Naive thymus-derived CD4-positive, alpha-beta T cell (primary cell): ENCODE measurements around the gene PHACTR1. TPM values are rescaled to one million over a fixed set of nuclear protein-coding genes. Genes with fewer than 3 reads are reported as not detected.

Experiments
- ATAC-seq: fragments of 150-1000 bp; cut with Tn5 transposase; 2 replicates; pipeline ENCODE4 v1.10.0; 2021; ENCODE audit warnings: mild to moderate bottlenecking, moderate library complexity
- CTCF ChIA-PET: fragments of 350-600 bp; sonication (Branson Sonifier 250); formaldehyde crosslinking; loops from one replicate; lab custom pipeline; 2021; ENCODE audit warnings: antibody characterized with exemption; lab: Charles Lee
- POLR2A ChIA-PET: fragments of 350-600 bp; sonication (Branson Sonifier 250); formaldehyde crosslinking; loops from one replicate; lab custom pipeline; 2021; ENCODE audit warnings: antibody characterized with exemption, inconsistent platforms; lab: Charles Lee
- DNase-seq, 9 donors: peaks; one replicate each; pipeline versions ENCODE4 v3.0.0 to v3.0.0-alpha.2; 2020 to 2022; ENCODE audit warnings: mixed read lengths in 1 of 9
- H3K27ac ChIP-seq: one replicate; pipeline ENCODE4 v1.7.0; 2013; ENCODE audit warnings: mild to moderate bottlenecking, low read depth, low read length, moderate library complexity
- H3K27me3 ChIP-seq, 2 donors: one replicate each; pipeline ENCODE4 v1.7.0; 2013; ENCODE audit warnings: low read length in 2 of 2, mild to moderate bottlenecking in 2 of 2, moderate library complexity in 2 of 2; ENCODE audit not compliant: control insufficient read depth in 2 of 2, insufficient read depth in 2 of 2
- H3K36me3 ChIP-seq, 3 experiments: 1 replicate in 2 of 3; 2 replicates in 1 of 3; pipeline ENCODE4 v1.7.0; 2013; ENCODE audit warnings: low read length in 3 of 3, mild to moderate bottlenecking in 3 of 3, moderate library complexity in 1 of 3; ENCODE audit not compliant: insufficient read depth in 3 of 3, control insufficient read depth in 2 of 3
- H3K4me1 ChIP-seq, 2 donors: one replicate each; pipeline ENCODE4 v1.7.0; 2013; ENCODE audit warnings: low read length in 2 of 2, mild to moderate bottlenecking in 2 of 2, moderate library complexity in 1 of 2; ENCODE audit not compliant: control insufficient read depth in 2 of 2, insufficient read depth in 2 of 2
- H3K4me3 ChIP-seq: 2 replicates; pipeline ENCODE4 v1.7.0; 2013; ENCODE audit warnings: mild to moderate bottlenecking, low read length
- H3K9me3 ChIP-seq, 3 experiments: 1 replicate in 2 of 3; 2 replicates in 1 of 3; pipeline ENCODE4 v1.7.0; 2013; ENCODE audit warnings: low read length in 3 of 3; ENCODE audit not compliant: control insufficient read depth in 2 of 3
- H3K27ac Mint-ChIP-seq, 9 donors: one replicate each; pipeline ENCODE4 v1.8.0; 2020 to 2022; ENCODE audit warnings: mixed read lengths in 9 of 9, mild to moderate bottlenecking in 8 of 9, moderate library complexity in 5 of 9, inconsistent platforms in 2 of 9
- H3K27me3 Mint-ChIP-seq, 5 donors: one replicate each; pipeline ENCODE4 v1.8.0; 2021 to 2022; ENCODE audit warnings: mixed read lengths in 5 of 5, mild to moderate bottlenecking in 1 of 5
- H3K36me3 Mint-ChIP-seq, 5 donors: one replicate each; pipeline ENCODE4 v1.8.0; 2020 to 2022; ENCODE audit warnings: mixed read lengths in 5 of 5, mild to moderate bottlenecking in 3 of 5, inconsistent platforms in 1 of 5
- H3K4me1 Mint-ChIP-seq, 7 donors: one replicate each; pipeline ENCODE4 v1.8.0; 2020 to 2022; ENCODE audit warnings: mixed read lengths in 7 of 7, mild to moderate bottlenecking in 3 of 7, inconsistent platforms in 1 of 7
- H3K4me3 Mint-ChIP-seq, 10 donors: one replicate each; pipeline ENCODE4 v1.8.0; 2020 to 2022; ENCODE audit warnings: mild to moderate bottlenecking in 10 of 10, mixed read lengths in 10 of 10, moderate library complexity in 6 of 10, inconsistent platforms in 2 of 10
- H3K9me3 Mint-ChIP-seq, 11 donors: one replicate each; pipeline ENCODE4 v1.8.0; 2020 to 2022; ENCODE audit warnings: mixed read lengths in 11 of 11, mild to moderate bottlenecking in 4 of 11, inconsistent platforms in 1 of 11, moderate library complexity in 1 of 11
- intact Hi-C, 2 donors: fragments of 100-400 bp; cut with micrococcal nuclease; formaldehyde crosslinking; loops; one replicate each; pipeline ENCODE4 v1.15.1; 2023
- polyA plus RNA-seq, 2 donors: library from polyadenylated mRNA; unstranded; fragments of 300-500 nt; fragmentation: Illumina TruSeq; gene quantifications; one replicate each; pipeline ENCODE4 v1.2.3, GENCODE V29; 2021
- total RNA-seq, 6 experiments: library from RNA in 5 of 6; stranded (reverse) in 5 of 6; gene quantifications; 1 replicate in 5 of 6; 2 replicates in 1 of 6; pipeline ENCODE4 v1.2.3 and lab custom pipeline; 2021 to 2026

PHACTR1 gene
- total and polyA plus RNA-seq, 7 experiments from 2014 or later: 0.18 to 43.1 (median 0.62) TPM

DNA sequence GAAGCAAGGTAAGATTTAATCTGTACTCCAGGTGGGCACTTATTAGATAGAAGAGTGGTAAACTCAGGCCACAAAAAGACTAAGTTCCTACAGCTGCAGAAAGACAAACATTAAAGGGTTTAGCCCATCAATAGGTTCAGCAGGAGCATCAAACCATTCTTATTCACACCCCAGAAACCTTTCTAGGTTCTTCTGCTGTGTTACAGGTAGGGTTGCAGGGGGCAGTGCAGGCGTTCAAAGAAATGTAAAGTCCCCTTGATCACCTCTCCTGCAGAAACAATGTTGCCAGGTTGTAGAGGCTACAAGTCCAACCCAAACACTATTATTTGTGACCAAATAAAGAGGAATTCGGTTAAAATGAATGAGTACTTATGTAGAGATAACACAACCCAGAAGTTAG, 31.8 kb downstream of the PHACTR1 start:
- H3K9me3 ChIP-seq: peaks cover 0 to 9% (median 0%) of the 10 kb centered on the region in 3 experiments
- peaks cover 6 to 49% (median 16%) of the 10 kb centered on the region in 11 donors for H3K9me3 Mint-ChIP-seq
- no peaks in the 10 kb centered on the region for H3K27me3 ChIP-seq
- H3K27ac ChIP-seq: no peak overlapping the region
- DNase-seq (no peak), ATAC-seq (no peak)
- POLR2A ChIA-PET: no interaction called here
- CTCF ChIA-PET: no interaction called here
- H3K27ac Mint-ChIP-seq: no peak overlapping the region
- peak overlapping the region in 3 of 10 donors; percentile 31 to 44 (median 31) for H3K4me3 Mint-ChIP-seq
- H3K36me3 ChIP-seq: no peaks in the 10 kb centered on the region
- no peak overlapping the region for H3K4me3 ChIP-seq
- intact Hi-C loops: no loop called here
- peaks cover 28 to 70% (median 64%) of the 10 kb centered on the region in 5 donors for H3K27me3 Mint-ChIP-seq
- no peaks in the 10 kb centered on the region for H3K4me1 ChIP-seq
- H3K36me3 Mint-ChIP-seq: peaks cover 0 to 14% (median 4%) of the 10 kb centered on the region in 5 donors
- H3K4me1 Mint-ChIP-seq: peaks cover 0 to 21% (median 8%) of the 10 kb centered on the region in 7 donors

DNA sequence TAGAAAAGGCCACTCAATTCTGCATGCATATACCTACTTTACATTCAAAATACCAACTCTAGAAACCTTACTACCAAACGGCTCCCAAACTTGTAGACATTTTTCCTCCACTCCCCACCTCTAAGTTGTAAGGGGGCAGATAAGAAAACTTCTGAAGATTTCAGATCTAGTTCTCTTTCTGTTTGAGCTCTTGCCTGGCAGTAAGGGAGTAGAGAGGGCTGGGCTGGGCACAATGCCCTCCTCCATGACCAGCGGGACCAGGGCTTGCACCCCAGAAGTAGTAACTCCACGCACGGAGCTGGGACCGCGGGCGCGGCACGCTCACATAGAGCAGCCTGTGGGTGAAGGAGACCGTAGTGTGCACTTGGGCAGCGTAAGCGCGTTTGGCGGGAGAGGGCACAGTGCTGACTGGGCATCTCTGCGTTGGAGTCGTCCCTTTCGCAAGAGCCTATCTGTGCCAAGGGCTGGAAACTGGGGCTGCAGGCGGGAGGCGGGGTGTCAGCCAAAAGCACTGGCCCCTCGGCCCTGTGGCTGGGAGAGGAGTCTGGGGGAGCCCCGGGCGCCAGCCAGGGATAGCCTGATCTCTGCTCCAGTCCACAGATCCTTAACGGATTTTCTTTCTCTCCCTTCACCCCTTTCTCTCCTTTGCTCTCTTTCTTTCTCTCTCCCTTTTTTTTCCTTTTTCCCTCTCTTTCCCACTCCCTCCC, 32.4 kb downstream of the PHACTR1 start:
- peaks cover 0 to 21% (median 8%) of the 10 kb centered on the region in 7 donors for H3K4me1 Mint-ChIP-seq
- no peak overlapping the region for H3K4me3 ChIP-seq
- H3K9me3 ChIP-seq: peaks cover 0 to 9% (median 0%) of the 10 kb centered on the region in 3 experiments
- peaks cover 0 to 14% (median 4%) of the 10 kb centered on the region in 5 donors for H3K36me3 Mint-ChIP-seq
- CTCF ChIA-PET: no interaction called here
- H3K27ac Mint-ChIP-seq: no peak overlapping the region
- intact Hi-C loops: no loop called here
- H3K4me1 ChIP-seq: no peaks in the 10 kb centered on the region
- no peak for DNase-seq
- peaks cover 6 to 45% (median 16%) of the 10 kb centered on the region in 11 donors for H3K9me3 Mint-ChIP-seq
- POLR2A ChIA-PET: no interaction called here
- H3K27me3 ChIP-seq: no peaks in the 10 kb centered on the region
- peak overlapping the region in 5 of 10 donors; percentile 31 to 44 (median 34) for H3K4me3 Mint-ChIP-seq
- no peaks in the 10 kb centered on the region for H3K36me3 ChIP-seq
- ATAC-seq: no peak
- no peak overlapping the region for H3K27ac ChIP-seq
- peaks cover 28 to 70% (median 64%) of the 10 kb centered on the region in 5 donors for H3K27me3 Mint-ChIP-seq

DNA sequence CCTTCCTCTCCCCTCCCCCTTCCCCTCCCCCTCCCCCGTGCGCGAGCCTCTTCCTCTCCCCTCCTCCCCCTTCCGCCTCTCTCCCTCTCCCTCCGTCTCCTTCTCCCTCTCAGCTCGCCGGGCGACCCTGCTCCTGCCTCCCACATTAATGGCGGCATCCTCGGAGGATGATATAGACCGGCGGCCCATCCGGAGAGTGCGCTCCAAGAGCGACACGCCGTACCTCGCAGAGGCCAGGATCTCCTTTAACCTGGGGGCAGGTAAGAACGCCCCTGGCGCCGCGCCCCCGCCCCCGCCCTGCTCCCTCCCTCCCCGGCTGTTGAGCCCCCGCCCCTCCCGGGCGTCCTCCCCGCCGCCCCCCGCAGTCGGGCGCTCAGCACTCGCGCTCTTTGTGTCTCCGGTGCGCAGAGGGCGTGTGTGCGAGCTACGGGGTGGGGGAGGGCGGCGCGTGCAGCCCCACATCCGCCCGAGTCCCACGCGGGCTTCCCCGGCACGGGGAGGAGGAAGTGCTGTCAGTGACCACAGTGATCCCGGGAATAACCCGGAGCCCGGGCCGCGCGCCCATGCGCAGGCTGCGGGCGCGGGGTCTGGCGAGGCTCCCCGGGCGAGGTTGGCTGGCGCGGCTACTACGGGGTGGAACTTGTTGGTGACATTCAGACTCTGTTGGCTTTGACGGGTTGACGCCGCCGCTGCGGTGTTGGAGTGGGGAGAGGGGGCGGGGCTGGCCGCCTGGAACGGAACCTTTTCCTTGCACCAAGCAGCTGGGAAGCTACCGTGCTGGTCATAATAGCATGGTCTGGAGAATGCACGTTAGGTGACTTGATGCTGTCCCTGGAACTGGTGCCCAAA, 33.2 kb downstream of the PHACTR1 start:
- Histone ChIP-seq H3K4me1 (no peaks in the 10 kb centered on the region), H3K4me3 (no peak overlapping the region), H3K9me3 (peaks cover 0 to 4% (median 0%) of the 10 kb centered on the region in 3 experiments), H3K36me3 (no peaks in the 10 kb centered on the region), H3K27me3 (no peaks in the 10 kb centered on the region), H3K27ac (no peak overlapping the region)
- H3K27me3 Mint-ChIP-seq: peaks cover 28 to 76% (median 68%) of the 10 kb centered on the region in 5 donors
- no peak overlapping the region for H3K27ac Mint-ChIP-seq
- ChIA-PET CTCF (no interaction called here), POLR2A (no interaction called here)
- peaks cover 0 to 14% (median 4%) of the 10 kb centered on the region in 5 donors for H3K36me3 Mint-ChIP-seq
- H3K4me3 Mint-ChIP-seq: peak overlapping the region in 3 of 10 donors; percentile 12 to 73 (median 48)
- no peak for ATAC-seq
- DNase-seq: no peak
- H3K4me1 Mint-ChIP-seq: peaks cover 0 to 21% (median 8%) of the 10 kb centered on the region in 7 donors
- peaks cover 6 to 39% (median 16%) of the 10 kb centered on the region in 11 donors for H3K9me3 Mint-ChIP-seq
- intact Hi-C loops: no loop called here

DNA sequence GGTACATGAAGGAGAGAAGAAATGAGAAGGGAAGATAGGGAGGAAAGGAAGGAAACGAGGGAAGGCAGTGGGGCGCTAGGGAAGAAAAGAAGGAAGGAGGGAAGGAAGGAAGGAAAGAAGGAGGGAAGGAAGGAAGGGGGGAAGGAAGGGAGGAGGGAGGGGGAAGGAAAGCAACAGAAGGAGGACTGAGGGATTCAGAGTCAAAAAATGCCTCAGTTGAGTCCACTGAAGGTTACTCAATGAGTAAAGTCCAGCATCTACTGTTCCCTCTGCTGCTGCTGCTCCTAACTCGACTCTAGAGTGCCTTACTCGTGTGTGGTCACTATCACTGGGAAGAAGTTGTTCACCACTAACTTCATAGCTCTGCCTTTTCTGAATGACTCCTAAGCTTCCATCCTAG, 33.8 kb downstream of the PHACTR1 start:
- POLR2A ChIA-PET: no interaction called here
- intact Hi-C loops: no loop called here
- Mint-ChIP-seq H3K4me1 (peaks cover 0 to 21% (median 8%) of the 10 kb centered on the region in 7 donors), H3K36me3 (peaks cover 0 to 13% (median 4%) of the 10 kb centered on the region in 5 donors), H3K4me3 (peak overlapping the region in 4 of 10 donors; percentile 48 to 73 (median 54)), H3K27me3 (peaks cover 28 to 72% (median 65%) of the 10 kb centered on the region in 5 donors), H3K9me3 (peaks cover 6 to 32% (median 13%) of the 10 kb centered on the region in 11 donors), H3K27ac (no peak overlapping the region)
- ATAC-seq (no peak), DNase-seq (no peak)
- Histone ChIP-seq H3K4me1 (no peaks in the 10 kb centered on the region), H3K9me3 (peaks cover 0 to under 1% (median 0%) of the 10 kb centered on the region in 3 experiments), H3K27ac (no peak overlapping the region), H3K4me3 (no peak overlapping the region), H3K36me3 (no peaks in the 10 kb centered on the region), H3K27me3 (no peaks in the 10 kb centered on the region)
- CTCF ChIA-PET: no interaction called here

DNA sequence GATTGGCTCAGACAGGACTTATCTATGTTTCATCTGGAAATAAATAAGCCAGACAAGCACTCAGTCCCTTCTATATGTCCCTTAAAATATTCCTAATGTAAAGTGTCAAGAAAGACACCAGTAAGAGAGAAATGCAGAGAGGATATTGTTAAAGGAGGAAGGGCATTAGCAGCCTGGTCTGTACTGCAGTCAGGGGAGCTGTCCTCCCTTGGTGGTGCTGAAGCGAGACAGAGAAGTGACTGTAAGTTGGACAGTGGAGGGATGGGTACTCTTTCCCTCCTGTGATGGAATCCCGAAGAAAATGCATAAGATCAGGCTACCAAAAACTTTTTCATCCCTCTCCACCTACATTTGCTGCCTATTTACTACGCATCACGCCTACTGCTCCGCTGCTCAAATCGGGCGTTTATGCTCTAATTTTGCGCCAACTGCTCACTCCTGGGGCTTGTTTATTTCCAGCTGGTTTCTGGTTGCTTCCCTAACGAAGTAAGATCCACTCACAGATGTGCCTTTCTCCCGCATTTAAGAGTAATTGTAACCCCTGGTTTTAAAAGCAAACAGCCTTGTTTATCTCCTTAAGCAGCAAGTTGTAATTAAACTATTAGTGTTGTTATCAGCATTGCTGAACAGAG, 35.2 kb downstream of the PHACTR1 start:
- Histone ChIP-seq H3K4me3 (no peak overlapping the region), H3K27ac (no peak overlapping the region), H3K27me3 (no peaks in the 10 kb centered on the region), H3K36me3 (no peaks in the 10 kb centered on the region), H3K9me3 (no peaks in the 10 kb centered on the region), H3K4me1 (no peaks in the 10 kb centered on the region)
- DNase-seq (peak in 4 of 9 donors; percentile 2 to 47 (median 10)), ATAC-seq (no peak)
- ChIA-PET CTCF (no interaction called here), POLR2A (no interaction called here)
- peaks cover 2 to 25% (median 9%) of the 10 kb centered on the region in 11 donors for H3K9me3 Mint-ChIP-seq
- H3K4me1 Mint-ChIP-seq: peaks cover 0 to 21% (median 8%) of the 10 kb centered on the region in 7 donors
- no peak overlapping the region for H3K4me3 Mint-ChIP-seq
- peaks cover 0 to 9% (median 0%) of the 10 kb centered on the region in 5 donors for H3K36me3 Mint-ChIP-seq
- intact Hi-C loops: no loop called here
- H3K27me3 Mint-ChIP-seq: peaks cover 28 to 60% (median 60%) of the 10 kb centered on the region in 5 donors
- no peak overlapping the region for H3K27ac Mint-ChIP-seq

DNA sequence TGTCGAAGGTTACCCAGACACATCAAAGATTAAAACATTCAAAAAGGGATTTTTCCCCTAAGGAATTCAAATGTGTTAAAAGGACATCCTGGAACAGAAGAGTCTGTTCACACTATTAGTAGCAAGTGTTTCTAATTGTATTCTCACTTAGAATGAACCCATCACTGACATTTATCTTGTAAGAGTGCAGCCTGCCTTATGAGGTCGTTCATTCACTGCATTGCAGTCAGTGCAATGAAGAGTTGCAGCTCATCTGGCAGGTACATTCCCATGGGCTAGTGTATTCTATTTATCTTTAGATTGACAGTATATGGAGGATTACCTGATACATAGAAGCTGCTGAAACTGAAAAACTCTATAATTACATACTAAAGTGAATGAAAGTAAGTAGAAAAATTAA, 36.5 kb downstream of the PHACTR1 start:
- ChIA-PET POLR2A (no interaction called here), CTCF (no interaction called here)
- Histone ChIP-seq H3K36me3 (no peaks in the 10 kb centered on the region), H3K27ac (no peak overlapping the region), H3K4me3 (no peak overlapping the region), H3K27me3 (no peaks in the 10 kb centered on the region), H3K9me3 (no peaks in the 10 kb centered on the region), H3K4me1 (no peaks in the 10 kb centered on the region)
- intact Hi-C loops: no loop called here
- H3K27ac Mint-ChIP-seq: no peak overlapping the region
- no peak overlapping the region for H3K4me3 Mint-ChIP-seq
- peaks cover 0 to 17% (median 7%) of the 10 kb centered on the region in 7 donors for H3K4me1 Mint-ChIP-seq
- peaks cover 4 to 25% (median 11%) of the 10 kb centered on the region in 11 donors for H3K9me3 Mint-ChIP-seq
- peaks cover 24 to 58% (median 57%) of the 10 kb centered on the region in 5 donors for H3K27me3 Mint-ChIP-seq
- H3K36me3 Mint-ChIP-seq: peaks cover 0 to 16% (median 0%) of the 10 kb centered on the region in 5 donors
- ATAC-seq (no peak), DNase-seq (no peak)
